Panc1 (cell line): Measurements from ENCODE around the gene LRRC31.

Experiments
- CTCF ChIP-seq: fragments of 450-650 bp; IDR thresholded peaks from 2 replicates; pipeline ENCODE4 v1.5.1; 2017; ENCODE audit warnings: mild to moderate bottlenecking
- SIN3A ChIP-seq: IDR thresholded peaks from 2 replicates; pipeline ENCODE4 v1.6.1; 2012; ENCODE audit warnings: low read depth, mild to moderate bottlenecking, low read length, moderate library complexity, borderline replicate concordance; ENCODE audit not compliant: insufficient read depth

- TF ChIP-seq CTCF (no peak), SIN3A (no peak)
Observed at GRCh38 chr3:169901453-169901852, 31.7 kb upstream of the LRRC31 start.
